GM19328 (cell line): ENCODE measurements around the gene COL4A1.

ENCODE experiments used
- ATAC-seq: cut with Tn5 transposase; IDR thresholded peaks from one replicate; pipeline ENCODE4 v1.9.1; 2021; ENCODE audit warnings: mild to moderate bottlenecking, moderate library complexity; ENCODE audit not compliant: unreplicated experiment

The COL4A1 gene

GRCh38 chr13:110208116-110208515 is 98.8 kb downstream of the COL4A1 start:
- no peak for ATAC-seq

GRCh38 chr13:110206996-110207395 is 100.0 kb downstream of the COL4A1 start:
- ATAC-seq, result no peak

- ATAC-seq, result no peak
Measured at GRCh38 chr13:110206185-110206584, 100.8 kb downstream of the COL4A1 start.

GRCh38 chr13:110201114-110201513 is 105.8 kb downstream of the COL4A1 start:
- no peak for ATAC-seq

GRCh38 chr13:110200276-110200870 is 106.6 kb downstream of the COL4A1 start:
- no peak for ATAC-seq

- ATAC-seq, result no peak
Measured at GRCh38 chr13:110199046-110199831, 107.7 kb downstream of the COL4A1 start.

- ATAC-seq, result no peak
Measured at GRCh38 chr13:110197471-110197870, 109.5 kb downstream of the COL4A1 start.

- ATAC-seq, result no peak
Measured at GRCh38 chr13:110197026-110197425, 109.9 kb downstream of the COL4A1 start.

- ATAC-seq, result no peak
Measured at GRCh38 chr13:110195547-110196485, 111.1 kb downstream of the COL4A1 start.

GRCh38 chr13:110194451-110194850 is 112.5 kb downstream of the COL4A1 start:
- no peak for ATAC-seq

- no peak for ATAC-seq
Measured at GRCh38 chr13:110193491-110193890, 113.5 kb downstream of the COL4A1 start.

GRCh38 chr13:110192472-110192871 is 114.5 kb downstream of the COL4A1 start:
- ATAC-seq, result no peak

- ATAC-seq, result no peak
Measured at GRCh38 chr13:110187641-110188161, 119.3 kb downstream of the COL4A1 start.

GRCh38 chr13:110186231-110186855 is 120.6 kb downstream of the COL4A1 start:
- ATAC-seq, result no peak

- ATAC-seq, result no peak
Measured at GRCh38 chr13:110185696-110186095, 121.3 kb downstream of the COL4A1 start.

- ATAC-seq, result no peak
Measured at GRCh38 chr13:110183910-110184309, 123.0 kb downstream of the COL4A1 start.

- no peak for ATAC-seq
Measured at GRCh38 chr13:110182461-110182860, 124.5 kb downstream of the COL4A1 start.

- ATAC-seq, result no peak
Measured at GRCh38 chr13:110182003-110182402, 125.0 kb downstream of the COL4A1 start.

- no peak for ATAC-seq
Measured at GRCh38 chr13:110179857-110180147, 127.2 kb downstream of the COL4A1 start.

- ATAC-seq, result no peak
Measured at GRCh38 chr13:110179116-110179856, 127.7 kb downstream of the COL4A1 start.
